Thyroid gland (tissue), 4 donors: ENCODE data around the gene CNTN5. TPM values are rescaled to one million over a fixed set of nuclear protein-coding genes. Genes with fewer than 3 reads are reported as not detected.
A peak's percentile ranks its signal among the peaks of the same experiment; 100 is the strongest.

Experiments used
- DNase-seq, 2 donors: peaks; one replicate each; pipeline ENCODE4 v3.0.0-alpha.2; 2019
- H3K27ac ChIP-seq, 3 donors: fragments of 200-600 bp; sonication (generic); 1 replicate in 2 of 3; 2 replicates in 1 of 3; pipeline ENCODE4 v1.5.1; 2016 to 2019; ENCODE audit warnings: mild to moderate bottlenecking in 1 of 3, moderate library complexity in 1 of 3
- H3K27me3 ChIP-seq: fragments of 200-600 bp; sonication (generic); one replicate; pipeline ENCODE4 v1.5.1; 2019
- H3K36me3 ChIP-seq, 2 donors: fragments of 200-600 bp; sonication (generic); one replicate each; pipeline ENCODE4 v1.5.1; 2016 to 2019
- H3K4me1 ChIP-seq, 2 donors: fragments of 200-600 bp; sonication (generic); one replicate each; pipeline ENCODE4 v1.5.1; 2017 to 2019
- H3K4me3 ChIP-seq, 3 donors: fragments of 200-600 bp; sonication (generic); replicated peaks in 1 of 3; 1 replicate in 2 of 3; 2 replicates in 1 of 3; pipeline ENCODE4 v1.5.1; 2016; ENCODE audit warnings: mild to moderate bottlenecking in 1 of 3
- H3K9me3 ChIP-seq: fragments of 200-600 bp; sonication (generic); one replicate; pipeline ENCODE4 v1.5.1; 2017
- POLR2A ChIP-seq, 2 donors: fragments of 450-650 bp; IDR thresholded peaks; one replicate each; pipeline ENCODE4 v1.6.1; 2017; ENCODE audit warnings: antibody characterized with exemption in 2 of 2, mild to moderate bottlenecking in 2 of 2, moderate library complexity in 1 of 2
- WGBS, 2 donors: methylation state at CpG; one replicate each; pipeline ENCODE4 v1.1.5; 2017; 5-methylcytosine and 5-hydroxymethylcytosine counted together
- intact Hi-C: fragments of 100-400 bp; cut with DNase I; formaldehyde crosslinking; loops from one replicate; pipeline ENCODE4 v1.15.1; 2023
- total RNA-seq, 4 donors: library from RNA; depleted of rRNA; stranded (reverse); fragments of >200 nt; gene quantifications; one replicate each; pipeline ENCODE4 v1.2.3, GENCODE V29; 2016
- TF ChIP-seq, protein P1 (sequence below), 6 experiments: fragments of 200-600 bp in 3 of 6; fragments of 450-650 bp in 3 of 6; sonication (generic) in 3 of 6; IDR thresholded peaks; one replicate each; pipeline ENCODE4 v1.5.1; 2016 to 2019; ENCODE audit warnings: antibody characterized with exemption in 6 of 6, mild to moderate bottlenecking in 2 of 6, inconsistent platforms in 1 of 6, moderate library complexity in 1 of 6

CNTN5 gene
- total RNA-seq = 10 to 100 TPM in 2 of 4 donors, 1 to 10 TPM in 2; 1.9 to 14.3 (median 12.0) TPM

DNA sequence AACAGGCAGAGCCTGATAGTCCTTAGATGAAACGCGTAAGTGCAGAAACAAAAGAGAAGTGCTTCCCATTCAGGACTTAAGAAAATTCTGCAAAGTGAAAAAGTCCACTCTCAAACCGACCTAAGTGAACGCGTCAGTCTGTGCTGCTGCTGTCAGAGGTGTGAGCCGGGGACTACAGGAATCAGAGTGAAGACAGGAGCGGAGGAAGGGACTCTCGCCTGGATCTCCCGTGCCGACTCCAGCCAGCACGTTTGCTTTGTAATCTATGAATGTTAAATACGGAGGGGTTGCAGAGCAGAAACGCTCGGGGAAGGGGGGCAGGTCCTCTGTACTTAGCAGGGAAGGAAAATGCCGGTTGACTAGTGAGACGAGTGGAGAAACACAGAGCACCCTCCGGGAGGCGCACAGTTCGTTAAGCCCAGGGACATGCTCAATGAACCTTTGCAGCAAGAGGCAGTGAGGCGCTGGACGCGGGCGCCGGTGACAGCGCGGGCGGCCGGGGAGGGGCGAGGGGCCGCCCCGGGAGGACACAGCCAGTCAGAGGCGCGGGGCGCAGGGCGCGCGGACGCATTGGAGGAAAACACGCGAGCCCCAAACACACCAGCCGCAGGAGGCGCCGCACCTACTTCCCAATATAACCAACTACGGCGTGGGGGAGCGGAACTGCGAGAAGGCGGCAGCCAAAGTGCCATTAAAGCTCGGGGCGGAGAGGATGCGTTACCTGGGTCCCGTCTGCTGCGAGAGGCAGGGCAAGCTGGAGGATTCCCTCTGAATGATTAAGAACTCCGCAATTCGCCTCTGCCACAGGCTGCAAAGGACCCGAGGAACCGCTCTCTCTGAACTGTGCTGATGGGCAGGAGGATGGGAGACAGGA lies at the start of gene CNTN5:
TSS of gene CNTN5 (plus strand) at position 598 of the 874 bp plus-strand sequence.
- intact Hi-C loops = no loop called here
- Histone ChIP-seq H3K9me3 (no peaks in the 10 kb centered on the region), H3K36me3 (no peaks in the 10 kb centered on the region), H3K4me1 (peaks cover 0 to 6% of the 10 kb centered on the region in 2 donors), H3K27me3 (no peaks in the 10 kb centered on the region), H3K27ac (peak within 1 kb of the TSS; percentile 34 to 54 (median 50)), H3K4me3 (peak within 1 kb of the TSS in 2 of 3 donors; percentile 19 to 31)
- peak in 1 of 2 donors; percentile 41 for TF ChIP-seq POLR2A (IDR thresholded peaks at IDR 0.05)
- TF ChIP-seq, protein P1, sequence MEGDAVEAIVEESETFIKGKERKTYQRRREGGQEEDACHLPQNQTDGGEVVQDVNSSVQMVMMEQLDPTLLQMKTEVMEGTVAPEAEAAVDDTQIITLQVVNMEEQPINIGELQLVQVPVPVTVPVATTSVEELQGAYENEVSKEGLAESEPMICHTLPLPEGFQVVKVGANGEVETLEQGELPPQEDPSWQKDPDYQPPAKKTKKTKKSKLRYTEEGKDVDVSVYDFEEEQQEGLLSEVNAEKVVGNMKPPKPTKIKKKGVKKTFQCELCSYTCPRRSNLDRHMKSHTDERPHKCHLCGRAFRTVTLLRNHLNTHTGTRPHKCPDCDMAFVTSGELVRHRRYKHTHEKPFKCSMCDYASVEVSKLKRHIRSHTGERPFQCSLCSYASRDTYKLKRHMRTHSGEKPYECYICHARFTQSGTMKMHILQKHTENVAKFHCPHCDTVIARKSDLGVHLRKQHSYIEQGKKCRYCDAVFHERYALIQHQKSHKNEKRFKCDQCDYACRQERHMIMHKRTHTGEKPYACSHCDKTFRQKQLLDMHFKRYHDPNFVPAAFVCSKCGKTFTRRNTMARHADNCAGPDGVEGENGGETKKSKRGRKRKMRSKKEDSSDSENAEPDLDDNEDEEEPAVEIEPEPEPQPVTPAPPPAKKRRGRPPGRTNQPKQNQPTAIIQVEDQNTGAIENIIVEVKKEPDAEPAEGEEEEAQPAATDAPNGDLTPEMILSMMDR (IDR thresholded peaks at IDR 0.05) = peak in 1 of 6 experiments; percentile 18
- WGBS, 2 donors = 2% methylated on average over 35 to 51 of the region's 57 CpGs
- peak; percentile 88 to 89 for DNase-seq

DNA sequence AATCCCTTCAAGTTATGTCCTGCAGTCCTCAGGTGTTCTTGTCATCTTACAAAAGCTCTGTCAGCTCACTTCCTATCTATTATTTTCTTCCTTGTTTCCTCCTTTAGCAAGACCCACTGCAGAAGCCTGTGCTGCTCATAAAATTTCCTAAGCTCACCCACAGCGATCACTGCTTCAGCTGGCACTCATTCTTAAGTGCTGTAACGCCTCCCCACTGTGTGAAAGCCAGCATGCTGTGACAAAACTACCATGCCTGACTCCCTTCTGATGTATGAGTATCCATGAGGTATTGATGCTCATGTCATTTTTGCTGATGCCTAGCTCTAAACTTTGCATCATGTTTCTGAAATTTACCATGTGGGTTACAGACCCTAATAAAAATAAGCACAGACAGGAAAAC lies 41.5 kb upstream of the CNTN5 start:
- TF ChIP-seq, protein P1 (IDR thresholded peaks at IDR 0.05) = no peak
- no peak for TF ChIP-seq POLR2A (IDR thresholded peaks at IDR 0.05)
- H3K4me3 ChIP-seq = no peak overlapping the region
- DNase-seq = no peak
- no peaks in the 10 kb centered on the region for H3K9me3 ChIP-seq
- H3K36me3 ChIP-seq = no peaks in the 10 kb centered on the region
- no peaks in the 10 kb centered on the region for H3K27me3 ChIP-seq
- intact Hi-C loops = no loop called here
- 40 to 41% methylated on average over 2 of the region's 2 CpGs for WGBS, 2 donors
- H3K27ac ChIP-seq = no peak overlapping the region
- H3K4me1 ChIP-seq = no peaks in the 10 kb centered on the region

DNA sequence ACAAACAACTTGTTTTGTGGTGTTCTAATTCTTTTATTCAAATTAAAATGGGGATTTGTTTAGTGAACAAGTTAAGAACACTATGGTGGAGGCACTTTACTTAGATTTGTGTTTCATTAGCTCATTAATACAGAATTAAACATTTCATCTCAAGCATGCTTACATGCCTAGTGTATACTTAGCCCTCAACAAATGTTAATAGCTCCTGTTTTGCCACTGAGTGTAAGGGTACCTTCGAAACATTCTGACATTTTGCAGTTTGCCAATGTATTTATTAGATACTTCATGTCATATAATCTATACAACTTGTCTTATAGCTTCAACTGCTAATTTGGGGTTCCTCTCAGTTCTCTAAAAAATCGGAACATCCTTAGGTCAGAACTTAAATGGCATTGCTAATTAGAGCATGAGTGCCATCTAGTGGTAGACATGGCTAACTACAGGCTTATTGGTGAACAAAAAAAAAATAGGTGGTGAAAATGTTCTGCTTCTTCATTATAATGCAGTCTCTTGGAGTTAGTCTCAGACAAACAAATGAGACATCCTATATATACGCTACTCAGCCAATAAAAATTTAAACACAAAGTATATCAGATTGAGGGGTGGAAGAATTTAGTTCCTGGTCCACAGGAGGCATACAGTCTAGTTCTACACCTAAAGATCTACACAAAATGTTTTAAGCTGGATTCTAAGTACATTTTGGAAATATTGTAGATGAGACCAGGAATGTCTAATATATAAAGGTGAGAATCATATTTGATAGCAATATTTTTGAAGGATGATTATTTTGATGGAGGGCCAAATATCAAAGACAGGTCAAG lies 4.9 kb upstream of the CNTN5 start:
- Histone ChIP-seq H3K9me3 (no peaks in the 10 kb centered on the region), H3K4me1 (no peaks in the 10 kb centered on the region), H3K27ac (no peak overlapping the region), H3K27me3 (no peaks in the 10 kb centered on the region), H3K36me3 (no peaks in the 10 kb centered on the region), H3K4me3 (no peak overlapping the region)
- DNase-seq = no peak
- no peak for TF ChIP-seq POLR2A (IDR thresholded peaks at IDR 0.05)
- TF ChIP-seq, protein P1 (IDR thresholded peaks at IDR 0.05) = peak; percentile 64 to 89 (median 82)
- 10 to 18% methylated on average over 3 of the region's 3 CpGs for WGBS, 2 donors
- intact Hi-C loops = no loop called here

DNA sequence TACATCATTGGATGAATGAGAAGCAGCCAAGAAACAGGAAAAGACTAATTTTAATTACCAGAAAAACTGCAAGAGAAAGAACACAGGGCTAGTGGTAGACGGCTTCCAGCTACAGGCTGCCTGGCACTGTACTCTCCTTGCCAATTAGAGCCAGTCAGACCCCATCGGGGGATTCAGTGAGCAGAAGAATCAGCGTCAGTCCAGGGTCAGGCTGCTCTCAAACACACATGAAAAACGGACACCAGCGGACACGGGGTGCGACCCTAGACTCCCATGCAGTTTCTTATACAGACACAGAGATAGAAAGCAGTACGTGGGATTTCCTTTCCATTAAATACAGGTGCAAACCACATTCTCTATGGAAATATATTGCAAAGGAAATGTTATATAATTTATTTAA lies 1.1 kb upstream of the CNTN5 start:
- no peaks in the 10 kb centered on the region for H3K9me3 ChIP-seq
- no peaks in the 10 kb centered on the region for H3K27me3 ChIP-seq
- TF ChIP-seq, protein P1 (IDR thresholded peaks at IDR 0.05) = no peak
- H3K27ac ChIP-seq = peak overlapping the region in 1 of 3 donors; percentile 54
- peak; percentile 8 to 11 for DNase-seq
- peak overlapping the region in 1 of 3 donors; percentile 19 for H3K4me3 ChIP-seq
- peaks cover 0 to 6% of the 10 kb centered on the region in 2 donors for H3K4me1 ChIP-seq
- no peaks in the 10 kb centered on the region for H3K36me3 ChIP-seq
- intact Hi-C loops = no loop called here
- WGBS, 2 donors = 37 to 46% methylated on average over 8 of the region's 8 CpGs
